ES-I3 (cell line): ENCODE measurements around the gene C20orf173.

ENCODE experiments used
- H3K36me3 ChIP-seq: 2 replicates; pipeline ENCODE4 v1.6.1; 2013; ENCODE audit warnings: mild to moderate bottlenecking, low read length, control low read depth, moderate library complexity; ENCODE audit not compliant: insufficient read depth
- H3K4me1 ChIP-seq: 2 replicates; pipeline ENCODE4 v1.6.1; 2013; ENCODE audit warnings: mild to moderate bottlenecking, control low read depth, low read length; ENCODE audit not compliant: insufficient read depth
- H3K9ac ChIP-seq: 2 replicates; pipeline ENCODE4 v1.6.1; 2013; ENCODE audit warnings: low read depth, mild to moderate bottlenecking, low read length, moderate library complexity
- H3K9me3 ChIP-seq: 2 replicates; pipeline ENCODE4 v1.6.1; 2013; ENCODE audit warnings: mild to moderate bottlenecking, low read length, moderate library complexity; ENCODE audit not compliant: control insufficient read depth, insufficient read depth

Gene C20orf173

GRCh38 chr20:35479798-35480197 lies 49.7 kb downstream of the C20orf173 start:
- peaks cover 26% of the 10 kb centered on the region for H3K36me3 ChIP-seq
- no peaks in the 10 kb centered on the region for H3K4me1 ChIP-seq
- H3K9ac ChIP-seq = no peak overlapping the region
- no peaks in the 10 kb centered on the region; the same call in 1 of the 2 replicates for H3K9me3 ChIP-seq

GRCh38 chr20:35478804-35479472 lies 50.5 kb downstream of the C20orf173 start:
- no peak overlapping the region for H3K9ac ChIP-seq
- H3K36me3 ChIP-seq = peaks cover 29% of the 10 kb centered on the region

More at GRCh38 chr20:35478804-35479472, 50.5 kb downstream of the C20orf173 start:
- no peaks in the 10 kb centered on the region; the same call in 1 of the 2 replicates for H3K9me3 ChIP-seq
- no peaks in the 10 kb centered on the region for H3K4me1 ChIP-seq
